ENCODE measurements around the gene LNPEP.
"Not testable (repeated sequence)": the region's sequence is repeated elsewhere in the genome, so short reads cannot be mapped to it uniquely, and the experiment has no call there.

LNPEP gene

DNA sequence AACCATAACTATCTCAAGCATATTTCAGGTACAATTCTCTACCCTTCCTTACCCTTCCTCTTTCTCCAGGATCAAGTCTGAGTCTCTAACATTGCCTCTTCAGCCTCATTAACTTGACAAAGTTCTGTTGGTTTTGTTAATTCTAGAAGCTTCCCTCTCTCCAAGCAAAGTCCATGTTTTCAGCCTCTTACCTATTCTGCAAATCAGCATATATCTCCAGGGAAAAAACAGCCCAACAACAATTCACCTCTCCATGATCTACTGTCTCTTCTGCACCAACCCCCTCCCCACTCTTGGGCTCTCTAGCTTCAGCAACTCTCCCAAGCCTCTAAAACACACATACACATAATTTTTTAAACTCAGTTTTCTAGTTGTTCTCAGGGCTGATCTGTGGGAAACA, 134.4 kb downstream of the LNPEP start:
- DNase-seq, result no peak

DNA sequence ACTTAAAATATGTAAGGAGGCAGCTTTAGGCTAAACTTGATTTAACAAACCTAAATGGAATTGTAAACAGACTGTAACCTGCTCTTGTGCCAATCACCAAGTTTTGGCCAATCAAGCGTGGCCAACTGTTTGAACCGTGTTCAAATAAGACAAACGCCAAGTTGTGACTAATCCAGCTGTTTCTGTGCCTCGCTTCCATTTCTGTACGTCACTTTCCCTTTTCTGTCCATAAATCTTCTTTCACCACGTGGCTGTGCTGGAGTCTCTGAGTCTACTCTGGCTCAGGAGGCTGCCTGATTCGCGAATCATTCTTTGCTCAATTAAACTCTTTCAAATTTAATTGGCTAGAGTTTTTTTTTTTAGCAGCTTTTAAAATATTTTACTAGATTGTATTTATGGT, 135.2 kb downstream of the LNPEP start:
- no peak for DNase-seq

DNA sequence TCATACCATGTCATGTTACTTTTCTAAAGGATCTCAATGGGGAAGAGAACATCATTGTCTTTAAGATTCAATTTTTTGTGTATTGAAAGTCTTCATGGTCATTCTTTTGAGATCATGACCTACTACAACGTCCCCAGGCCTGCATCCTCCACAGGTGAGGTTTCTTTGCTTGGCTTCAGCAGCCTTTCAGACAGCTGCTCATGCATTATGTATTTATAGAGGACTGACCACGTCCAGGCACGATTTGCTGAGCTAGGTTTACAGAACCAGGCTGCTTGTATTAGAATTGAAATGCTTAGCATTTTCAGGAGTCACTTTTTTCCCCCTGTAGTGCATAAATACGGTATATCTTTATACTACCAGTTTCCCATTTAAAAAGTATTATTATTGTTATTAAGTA, 136.1 kb downstream of the LNPEP start:
- DNase-seq, result no peak

DNA sequence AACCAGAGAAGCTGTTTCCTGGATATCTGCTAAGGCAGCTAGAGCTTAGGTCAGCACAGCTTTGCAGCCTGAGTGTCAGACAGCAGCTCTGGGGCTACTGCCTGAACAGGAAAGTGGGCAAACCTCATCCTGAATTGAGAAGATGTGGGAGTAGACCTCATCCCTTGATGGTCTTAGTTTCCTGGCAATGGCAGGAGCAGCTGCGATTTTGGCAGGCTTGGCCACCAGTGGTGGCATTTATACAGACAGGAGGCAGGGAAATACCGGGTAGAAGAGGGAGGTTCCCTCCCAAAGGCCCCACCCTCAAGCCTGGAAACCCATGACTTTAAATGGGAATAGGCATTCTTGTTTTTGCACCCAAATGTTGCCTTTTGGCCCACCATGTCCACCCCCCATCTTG, 136.8 kb downstream of the LNPEP start:
- DNase-seq, result no peak

- no peak for DNase-seq
These were observed 137.5 kb downstream of the LNPEP start for GRCh38 chr5:97073420-97073819.

DNA sequence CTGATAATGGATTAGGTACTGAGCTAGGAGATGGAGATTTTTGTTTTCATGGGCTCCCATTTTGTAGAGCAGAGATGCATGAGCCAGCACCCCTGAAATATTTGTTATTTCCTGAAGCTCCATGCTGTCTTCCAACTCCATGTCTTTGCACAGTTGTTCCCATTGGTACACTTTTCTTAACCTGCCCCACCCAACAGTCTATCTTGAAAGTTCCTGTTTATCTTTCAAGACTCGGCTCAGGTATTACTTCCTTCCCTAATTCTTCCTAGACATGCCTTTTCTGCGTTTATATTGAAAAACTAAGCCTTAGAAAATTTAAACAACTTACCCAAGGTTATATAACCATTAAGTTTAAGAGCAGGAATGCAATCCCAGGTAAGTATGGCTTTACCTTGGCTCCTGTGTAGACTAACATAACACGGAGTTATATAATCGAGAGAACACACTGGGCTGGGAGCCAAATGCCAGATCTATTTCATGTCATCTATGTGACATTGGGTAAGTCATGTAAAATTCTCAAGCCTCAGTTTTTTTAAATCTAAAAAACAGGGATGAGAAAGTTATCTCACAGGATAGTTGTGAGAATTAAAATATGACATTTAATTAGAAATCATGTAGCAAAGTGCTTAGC, 139.1 kb downstream of the LNPEP start:
- DNase-seq, result no peak

DNA sequence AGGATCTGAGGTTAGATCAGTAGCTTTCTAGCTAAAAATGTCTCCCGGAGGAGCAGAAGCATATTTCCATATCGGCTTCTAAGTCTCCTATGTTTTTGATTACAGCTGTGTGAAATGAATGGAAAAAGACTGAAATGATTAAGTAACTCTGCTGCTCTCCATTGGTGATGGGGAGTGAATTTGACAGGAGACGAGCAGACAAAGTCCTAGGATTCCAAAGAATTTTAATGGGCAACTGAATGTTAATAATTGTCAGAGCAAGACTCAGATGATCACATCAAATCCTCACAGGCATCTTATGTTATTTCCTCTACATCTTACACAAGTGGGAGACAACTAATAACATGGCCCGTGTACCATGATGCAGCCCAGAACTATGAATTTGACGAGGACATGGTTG, 139.8 kb downstream of the LNPEP start:
- no peak for DNase-seq

GRCh38 chr5:97076098-97076497, 140.2 kb downstream of the LNPEP start:
- no peak for DNase-seq

DNA sequence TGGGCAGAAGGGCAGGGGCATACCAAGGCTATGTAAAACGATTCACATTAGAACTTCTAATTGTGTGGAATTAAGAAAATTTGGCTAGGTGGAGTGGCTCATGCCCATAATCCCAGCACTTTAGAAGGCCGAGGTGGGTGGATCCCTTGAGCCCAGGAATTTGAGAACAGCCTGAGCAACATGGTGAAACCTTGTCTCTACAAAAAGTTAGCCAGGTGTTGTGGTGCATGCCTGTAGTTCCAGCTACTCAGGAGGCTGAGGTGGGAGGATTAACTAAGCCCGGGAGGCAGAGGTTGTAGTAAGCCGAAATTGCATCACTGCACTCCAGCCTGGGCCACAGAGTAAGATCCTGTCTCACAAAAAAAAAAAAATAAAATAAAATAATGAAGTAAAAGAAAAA, 141.4 kb downstream of the LNPEP start:
- DNase-seq, result no peak

- no peak for DNase-seq
These were observed 143.3 kb downstream of the LNPEP start for GRCh38 chr5:97078958-97079743.

- not testable (repeated sequence) for DNase-seq
These were observed 149.0 kb downstream of the LNPEP start for GRCh38 chr5:97084782-97085458.

DNA sequence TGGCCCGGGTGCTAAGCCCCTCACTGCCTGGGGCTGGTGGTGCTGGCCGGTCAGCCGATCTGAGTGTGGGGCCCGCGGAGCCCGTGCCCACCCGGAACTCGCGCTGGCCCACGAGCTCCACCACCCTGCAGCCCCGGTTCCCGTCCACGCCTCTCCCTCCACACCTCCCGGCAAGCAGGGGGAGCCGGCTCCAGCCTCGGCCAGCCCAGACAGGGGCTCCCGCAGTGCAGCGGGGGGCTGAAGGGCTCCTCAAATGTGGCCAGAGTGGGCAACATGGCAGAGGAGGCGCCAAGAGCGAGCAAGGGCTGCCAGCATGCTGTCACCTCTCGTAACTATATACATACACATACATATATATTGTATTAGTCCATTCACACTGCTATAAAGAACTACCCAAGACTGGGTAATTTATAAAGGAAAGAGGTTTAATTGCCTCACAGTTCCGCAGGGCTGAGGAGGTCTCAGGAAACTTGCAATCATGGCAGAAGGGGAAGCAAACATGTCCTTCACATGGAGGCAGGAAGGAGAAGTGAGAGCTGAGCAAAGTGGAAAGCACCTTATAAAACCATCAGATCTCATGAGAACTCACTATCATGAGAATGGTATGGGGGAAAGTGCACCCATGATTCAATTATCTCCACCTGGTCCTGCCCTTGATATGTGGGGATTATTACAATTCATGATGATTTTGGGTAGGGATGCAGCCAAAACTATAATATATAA, 149.7 kb downstream of the LNPEP start:
- no peak for DNase-seq

Data from effector CD4-positive, alpha-beta T cell (primary cell).